Ovary (tissue), 9 donors: Measurements from ENCODE around the gene OSTM1. TPM values are rescaled to one million over a fixed set of nuclear protein-coding genes. Genes with fewer than 3 reads are reported as not detected.

ENCODE experiments used
- DNase-seq, 5 donors: peaks; one replicate each; pipeline ENCODE4 v3.0.0-alpha.2; 2019 to 2020
- H3K27ac ChIP-seq, 2 donors: fragments of 200-600 bp; one replicate each; pipeline versions ENCODE4 v1.5.1 to v1.8.0; 2019 to 2022
- H3K27me3 ChIP-seq: fragments of 200-600 bp; one replicate; pipeline ENCODE4 v1.8.0; 2022
- H3K36me3 ChIP-seq: fragments of 200-600 bp; sonication (generic); one replicate; pipeline ENCODE4 v1.5.1; 2019
- H3K4me1 ChIP-seq: one replicate; pipeline ENCODE4 v1.8.1; 2013; ENCODE audit warnings: mild to moderate bottlenecking, moderate library complexity; ENCODE audit not compliant: insufficient read depth
- H3K4me3 ChIP-seq: fragments of 200-600 bp; sonication (generic); one replicate; pipeline ENCODE4 v1.5.1; 2017
- H3K9me3 ChIP-seq, 2 donors: fragments of 200-600 bp in 1 of 2; sonication (generic) in 1 of 2; one replicate each; pipeline versions ENCODE4 v1.5.1 to v1.8.1; 2013 to 2019; ENCODE audit warnings: mild to moderate bottlenecking in 1 of 2, moderate library complexity in 1 of 2
- EP300 ChIP-seq: sonication (generic); formaldehyde crosslinking; IDR thresholded peaks from one replicate; pipeline ENCODE4 v1.6.1; 2017; ENCODE audit warnings: antibody characterized with exemption
- POLR2A ChIP-seq: fragments of 450-650 bp; IDR thresholded peaks from one replicate; pipeline ENCODE4 v1.6.1; 2017; ENCODE audit warnings: antibody characterized with exemption, mild to moderate bottlenecking, moderate library complexity
- WGBS, 3 donors: extraction: QIAGEN DNeasy Blood & Tissue Kit in 1 of 3; methylation state at CpG; one replicate each; pipeline versions ENCODE4 v1.1.5 to v1.1.7; 2013 to 2017; 5-methylcytosine and 5-hydroxymethylcytosine counted together
- intact Hi-C, 4 donors: fragments of 100-400 bp; cut with DNase I; formaldehyde crosslinking; loops; one replicate each; pipeline versions ENCODE4 v1.11.0 to v1.15.1; 2022 to 2023
- polyA plus RNA-seq, 2 donors: library from polyadenylated mRNA; stranded (reverse); fragments of 200-250 nt in 1 of 2; fragments of 350-450 nt in 1 of 2; fragmentation: Illumina TruSeq in 1 of 2; extraction: RNeasy Lipid Tissue Mini Kit (QIAGEN cat#74804) in 1 of 2; gene quantifications; one replicate each; pipeline ENCODE4 v1.2.3, GENCODE V29; 2013 to 2014
- total RNA-seq, 7 donors: library from RNA; depleted of rRNA in 2 of 7; stranded (reverse); fragments of >200 nt in 2 of 7; fragmentation: NEBNext Ultra II Directional in 3 of 7; extraction: Animal tissue kit (Norgen Biotek cat#: 25700) in 3 of 7; gene quantifications; one replicate each; pipeline versions ENCODE4 v1.1.0 to v1.2.4, GENCODE V29; 2016 to 2023
- TF ChIP-seq, protein P1 (sequence below), 3 donors: fragments of 450-650 bp in 2 of 3; fragments of 200-600 bp in 1 of 3; IDR thresholded peaks; one replicate each; pipeline versions ENCODE4 v1.5.1 to v1.8.0; 2016 to 2022; ENCODE audit warnings: antibody characterized with exemption in 3 of 3, mild to moderate bottlenecking in 1 of 3
- donor health status: DM: no; HTN: no; CAD: no; lungs with moderate emphysema.
- donor health status: DM: no; HTN: no; CAD: no.
- donor health status: Bipolar disorder and iron deficiency.
- donor health status: DM: yes; HTN: yes; CAD: no.
- donor health status: DM: no; HTN: no; CAD: no.
- donor health status: DM: yes; HTN: yes; CAD: no.

The OSTM1 gene
- total and polyA plus RNA-seq, 9 donors, result 10.9 to 55.5 (median 29.8) TPM

DNA sequence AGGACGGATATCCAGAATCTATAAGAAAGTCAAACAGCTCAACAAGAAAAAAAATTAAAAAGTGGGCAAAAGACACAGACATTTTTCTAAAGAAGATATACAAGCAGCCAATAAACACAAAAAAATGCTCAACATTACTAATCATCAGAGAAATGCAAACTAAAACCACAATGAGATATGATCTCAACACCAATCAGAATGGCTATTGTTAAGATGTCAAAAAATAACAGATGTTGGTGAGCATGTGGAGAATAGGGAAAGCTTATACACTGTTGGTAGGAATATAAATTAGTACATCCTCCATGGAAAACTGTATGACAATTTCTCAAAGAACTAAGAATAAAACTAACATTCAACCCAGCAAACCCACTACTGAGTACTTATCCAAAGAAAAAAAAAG, 23.3 kb upstream of the OSTM1 start:
- H3K9me3 ChIP-seq, result no peaks in the 10 kb centered on the region
- WGBS, 3 donors, result 77 to 85% (median 84%) methylated on average over 1 of the region's 1 CpG
- TF ChIP-seq, protein P1, sequence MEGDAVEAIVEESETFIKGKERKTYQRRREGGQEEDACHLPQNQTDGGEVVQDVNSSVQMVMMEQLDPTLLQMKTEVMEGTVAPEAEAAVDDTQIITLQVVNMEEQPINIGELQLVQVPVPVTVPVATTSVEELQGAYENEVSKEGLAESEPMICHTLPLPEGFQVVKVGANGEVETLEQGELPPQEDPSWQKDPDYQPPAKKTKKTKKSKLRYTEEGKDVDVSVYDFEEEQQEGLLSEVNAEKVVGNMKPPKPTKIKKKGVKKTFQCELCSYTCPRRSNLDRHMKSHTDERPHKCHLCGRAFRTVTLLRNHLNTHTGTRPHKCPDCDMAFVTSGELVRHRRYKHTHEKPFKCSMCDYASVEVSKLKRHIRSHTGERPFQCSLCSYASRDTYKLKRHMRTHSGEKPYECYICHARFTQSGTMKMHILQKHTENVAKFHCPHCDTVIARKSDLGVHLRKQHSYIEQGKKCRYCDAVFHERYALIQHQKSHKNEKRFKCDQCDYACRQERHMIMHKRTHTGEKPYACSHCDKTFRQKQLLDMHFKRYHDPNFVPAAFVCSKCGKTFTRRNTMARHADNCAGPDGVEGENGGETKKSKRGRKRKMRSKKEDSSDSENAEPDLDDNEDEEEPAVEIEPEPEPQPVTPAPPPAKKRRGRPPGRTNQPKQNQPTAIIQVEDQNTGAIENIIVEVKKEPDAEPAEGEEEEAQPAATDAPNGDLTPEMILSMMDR (IDR thresholded peaks at IDR 0.05), result no peak
- TF ChIP-seq EP300 (no peak), POLR2A (no peak)
- H3K27me3 ChIP-seq, result no peaks in the 10 kb centered on the region
- no peak overlapping the region for H3K4me3 ChIP-seq
- no peaks in the 10 kb centered on the region for H3K4me1 ChIP-seq
- no peaks in the 10 kb centered on the region for H3K36me3 ChIP-seq
- DNase-seq, result no peak
- no peak overlapping the region for H3K27ac ChIP-seq
- intact Hi-C loops, result no loop called here

DNA sequence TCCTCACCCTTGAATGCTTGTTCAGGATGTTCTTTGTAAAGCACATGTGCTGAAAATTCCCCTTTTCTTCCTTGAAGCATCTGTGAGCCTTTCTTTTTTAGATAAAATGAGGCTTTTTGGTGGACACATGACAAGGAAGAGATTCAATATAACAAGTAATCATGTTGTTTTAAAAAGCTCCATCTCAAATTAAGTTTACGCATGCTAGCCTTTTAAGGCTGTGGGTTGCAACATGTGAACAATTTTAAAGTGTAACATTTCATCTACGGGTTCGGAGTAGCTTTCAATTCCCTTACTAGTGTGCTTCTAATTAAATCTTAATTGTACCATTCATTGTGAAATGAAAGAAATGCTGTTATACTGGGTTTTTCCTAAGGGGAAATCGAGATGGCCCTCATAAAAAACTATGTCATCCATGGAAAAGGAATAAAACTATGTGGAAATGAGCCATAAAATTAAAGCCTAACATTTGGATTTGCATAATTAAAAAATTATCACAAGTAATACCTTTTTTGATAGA, 19.3 kb upstream of the OSTM1 start:
- no peak for DNase-seq
- no peak for TF ChIP-seq EP300
- TF ChIP-seq POLR2A, result no peak
- TF ChIP-seq, protein P1 (IDR thresholded peaks at IDR 0.05), result no peak
- Histone ChIP-seq H3K9me3 (no peaks in the 10 kb centered on the region), H3K36me3 (no peaks in the 10 kb centered on the region), H3K27ac (no peak overlapping the region), H3K27me3 (no peaks in the 10 kb centered on the region), H3K4me3 (no peak overlapping the region), H3K4me1 (no peaks in the 10 kb centered on the region)
- intact Hi-C loops, result no loop called here
- 79 to 84% (median 84%) methylated on average over 4 of the region's 4 CpGs for WGBS, 3 donors

DNA sequence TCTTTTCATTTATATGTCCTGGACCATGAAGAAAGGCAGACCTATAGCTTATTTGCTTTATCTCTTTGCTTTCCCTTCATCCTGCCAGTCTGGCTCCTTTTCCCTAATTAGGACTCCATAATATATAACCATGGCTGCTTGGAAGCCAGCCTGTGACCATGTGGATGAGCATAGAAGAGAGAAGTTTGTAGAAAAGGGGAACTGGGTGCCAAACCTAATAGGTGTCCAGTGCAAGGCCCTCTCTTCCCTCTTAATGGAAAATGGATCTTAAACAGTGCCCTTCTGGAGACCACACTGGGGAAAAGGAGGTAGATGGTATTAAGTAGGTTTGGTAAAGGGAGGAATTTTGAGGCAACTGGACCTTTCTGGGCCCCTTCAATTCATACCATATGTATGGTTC, 16.7 kb upstream of the OSTM1 start:
- no peaks in the 10 kb centered on the region for H3K36me3 ChIP-seq
- no peaks in the 10 kb centered on the region for H3K27me3 ChIP-seq
- H3K9me3 ChIP-seq, result no peaks in the 10 kb centered on the region
- no peak overlapping the region for H3K27ac ChIP-seq
- TF ChIP-seq, protein P1 (IDR thresholded peaks at IDR 0.05), result no peak
- TF ChIP-seq POLR2A (no peak), EP300 (no peak)
- intact Hi-C loops, result no loop called here
- H3K4me3 ChIP-seq, result no peak overlapping the region
- H3K4me1 ChIP-seq, result no peaks in the 10 kb centered on the region
- no peak for DNase-seq

DNA sequence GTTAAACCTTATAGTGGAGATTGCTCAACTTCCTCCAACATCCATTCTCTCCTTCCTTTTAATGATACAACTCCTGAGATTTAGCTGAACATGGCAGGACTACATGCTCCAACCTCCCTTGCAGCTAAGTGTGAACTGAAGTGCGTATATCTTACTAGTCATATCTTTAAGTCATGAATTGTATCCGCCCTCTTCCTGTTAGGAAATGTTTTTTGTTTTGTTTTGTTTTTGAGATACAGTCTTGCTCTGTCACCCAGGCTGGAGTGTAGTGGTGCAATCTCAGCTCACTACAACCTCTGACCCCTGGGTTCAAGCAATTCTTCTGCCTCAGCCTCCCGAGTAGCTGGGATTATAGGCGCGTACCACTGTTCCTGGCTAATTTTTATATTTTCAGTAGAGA, 8.8 kb upstream of the OSTM1 start:
- intact Hi-C loops, result no loop called here
- no peaks in the 10 kb centered on the region for H3K9me3 ChIP-seq
- H3K36me3 ChIP-seq, result no peaks in the 10 kb centered on the region
- no peak for TF ChIP-seq EP300
- TF ChIP-seq, protein P1 (IDR thresholded peaks at IDR 0.05), result no peak
- no peak for TF ChIP-seq POLR2A
- H3K4me1 ChIP-seq, result no peaks in the 10 kb centered on the region
- no peak overlapping the region for H3K27ac ChIP-seq
- 88 to 93% (median 91%) methylated on average over 5 of the region's 5 CpGs for WGBS, 3 donors
- no peaks in the 10 kb centered on the region for H3K27me3 ChIP-seq
- DNase-seq, result no peak
- H3K4me3 ChIP-seq, result no peak overlapping the region
